HG03378 (cell line): ENCODE results near the gene FGF14.
A peak's percentile ranks its signal among the peaks of the same experiment; 100 is the strongest.

ENCODE experiments used
- ATAC-seq: cut with Tn5 transposase; IDR thresholded peaks from one replicate; pipeline ENCODE4 v1.9.1; 2021; ENCODE audit warnings: mild to moderate bottlenecking, moderate library complexity; ENCODE audit not compliant: unreplicated experiment

FGF14 gene

GRCh38 chr13:102401766-102402165 is at the start of gene FGF14:
FGF14 (minus strand) TSS chr13:102402048.
- ATAC-seq: no peak

DNA sequence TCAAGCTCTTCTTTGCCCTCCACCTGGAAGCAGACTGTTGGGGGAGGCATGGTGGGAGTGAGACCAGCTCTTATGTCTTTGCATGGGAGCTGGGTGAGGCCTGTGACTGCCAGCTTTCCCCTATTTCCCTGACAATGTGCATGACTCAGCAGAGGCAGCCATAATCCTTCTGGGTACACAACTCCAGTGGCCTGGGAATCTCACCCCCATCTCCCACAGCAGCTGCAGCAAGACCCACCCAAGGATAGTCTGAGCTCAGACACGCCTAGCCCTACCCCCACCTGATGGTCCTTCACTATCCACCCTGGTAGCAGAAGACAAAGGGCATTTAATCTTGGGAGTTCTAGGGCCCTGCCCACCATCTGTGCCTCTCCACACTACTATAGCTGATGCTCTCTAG is 41.4 kb upstream of the FGF14 start:
- ATAC-seq: no peak

DNA sequence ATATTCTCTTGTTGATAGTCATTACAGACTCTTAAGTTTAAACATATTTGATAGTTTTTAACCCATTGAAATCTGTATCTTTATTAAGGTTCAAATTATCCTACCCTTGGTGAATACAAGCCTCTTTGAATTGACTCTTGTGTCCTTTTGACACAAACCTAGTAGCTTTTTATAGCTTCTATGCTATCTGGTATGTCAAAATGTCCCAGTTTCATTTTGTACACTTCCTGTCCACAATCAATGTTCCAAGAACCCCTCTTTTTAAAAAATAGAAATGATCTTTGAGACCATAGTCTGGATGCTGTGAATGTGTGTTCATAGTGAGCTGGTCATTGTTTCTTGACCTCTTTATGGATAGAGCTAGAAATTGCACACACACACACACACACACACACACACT is 39.2 kb upstream of the FGF14 start:
- ATAC-seq: peak; percentile 48

- ATAC-seq: peak; percentile 59
These were observed 38.5 kb upstream of the FGF14 start for GRCh38 chr13:102440259-102440936.

GRCh38 chr13:102422690-102423089 is 20.8 kb upstream of the FGF14 start:
- no peak for ATAC-seq

DNA sequence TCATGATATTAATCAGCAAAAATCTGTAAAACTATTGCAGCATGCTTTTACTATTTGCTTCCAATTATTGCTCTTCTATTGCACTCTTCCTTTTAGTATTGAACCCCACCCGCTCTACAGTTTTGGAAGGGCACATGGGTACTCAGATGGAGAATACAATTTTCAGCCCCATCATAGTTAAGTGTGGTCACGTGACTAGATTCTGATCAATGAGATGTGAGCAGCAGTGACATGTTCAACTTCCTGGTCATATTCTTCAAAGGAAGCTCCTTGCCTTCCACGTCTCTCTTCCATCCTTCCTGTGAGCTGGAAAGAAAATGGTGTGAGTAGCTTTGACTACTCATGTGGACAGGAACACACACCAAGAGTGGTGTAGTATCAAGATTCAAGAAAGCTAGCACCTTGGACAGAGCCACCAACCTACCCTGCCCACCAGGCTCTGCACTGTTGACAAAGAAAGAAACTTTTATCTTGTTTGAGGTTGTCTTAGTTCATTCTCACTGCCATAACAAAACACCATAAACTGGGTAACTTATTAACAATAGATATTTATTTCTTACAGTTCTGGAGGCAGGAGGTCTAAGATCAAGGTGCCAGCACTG is 3.8 kb upstream of the FGF14 start:
- ATAC-seq: no peak

- ATAC-seq: peak; percentile 62
These were observed 442 bp upstream of the FGF14 start for GRCh38 chr13:102402290-102402689.

DNA sequence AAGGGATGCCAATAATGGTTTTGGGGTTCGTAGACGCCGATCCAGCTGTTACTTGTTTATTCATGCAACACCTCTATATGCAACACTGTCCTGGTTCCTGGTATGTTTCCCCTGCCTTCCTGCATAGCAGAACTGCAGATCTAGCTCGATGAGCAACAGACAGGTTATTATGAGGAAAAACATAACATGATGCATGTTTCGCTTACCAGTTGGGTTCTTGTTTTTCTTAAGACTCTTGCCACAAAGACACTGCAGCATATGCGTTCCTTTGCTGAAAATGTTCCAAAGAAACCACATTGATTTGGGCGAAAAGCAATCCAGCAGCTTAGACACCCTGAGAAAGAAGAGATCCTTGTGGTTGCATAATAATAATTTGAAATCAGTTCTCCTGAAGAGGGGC is 583 bp downstream of the FGF14 start:
- no peak for ATAC-seq

GRCh38 chr13:102400675-102401145 is 1.1 kb downstream of the FGF14 start:
- no peak for ATAC-seq

DNA sequence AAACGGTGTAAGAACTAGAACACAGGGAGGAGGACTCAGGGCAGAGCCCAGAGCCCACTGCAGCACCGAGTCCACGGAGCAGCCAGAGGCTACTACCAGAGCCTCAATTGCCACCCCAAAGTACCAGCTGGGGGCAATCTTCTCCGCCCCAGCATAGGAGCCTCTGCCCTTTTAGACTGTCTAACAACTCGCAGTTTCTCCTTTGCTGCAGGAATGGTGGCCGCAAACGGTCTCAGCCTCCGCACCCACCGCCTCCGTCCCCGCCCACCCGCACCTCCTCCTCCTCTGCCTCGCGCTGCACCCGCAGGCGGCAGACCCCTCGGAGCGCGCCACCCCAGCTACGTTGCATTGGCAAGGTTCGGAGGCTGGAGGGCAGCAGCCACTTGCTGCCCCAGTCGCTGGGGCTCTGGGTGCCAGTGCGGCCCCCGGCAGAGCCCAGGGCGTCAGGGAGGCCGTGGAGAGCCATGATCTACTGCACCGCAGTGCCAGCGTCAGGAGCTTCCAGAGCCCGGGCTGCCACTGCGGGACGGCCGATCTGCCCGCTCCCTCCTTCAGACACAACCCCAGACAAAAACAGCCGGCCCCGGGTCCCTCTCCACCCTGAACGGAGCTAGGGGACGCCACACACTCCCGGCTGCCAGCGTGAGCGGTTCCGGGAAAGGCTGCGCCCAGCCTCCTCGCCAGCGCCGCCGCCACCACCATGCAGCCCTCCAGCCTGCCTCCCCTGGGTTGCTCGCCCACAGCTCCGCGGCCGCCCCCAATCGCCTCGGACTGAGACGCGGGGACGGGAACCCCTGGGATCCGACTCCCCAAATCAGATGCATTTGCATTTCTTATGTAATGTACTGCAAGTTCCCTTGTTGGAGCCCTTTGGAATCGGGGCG is 1.8 kb downstream of the FGF14 start:
- peak; percentile 52 for ATAC-seq

DNA sequence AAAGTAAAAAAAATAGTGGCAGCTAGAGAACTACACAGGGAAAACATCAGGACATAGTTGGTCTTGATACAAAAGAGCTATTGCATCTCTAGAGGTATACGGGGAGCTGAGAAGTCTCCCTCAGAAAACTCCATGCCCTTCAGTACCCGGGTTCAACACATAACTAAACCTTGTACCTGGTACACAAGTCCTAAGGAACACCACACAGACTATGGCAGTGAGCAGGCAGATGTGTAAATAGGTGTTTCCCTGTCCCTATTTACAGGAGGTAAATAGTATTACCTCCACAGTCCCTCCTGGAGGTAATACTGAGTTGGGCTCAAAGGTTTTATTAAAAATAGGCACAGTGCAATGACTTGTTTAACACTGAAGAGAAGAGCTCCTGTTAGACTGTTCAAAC is 5.9 kb downstream of the FGF14 start:
- ATAC-seq: no peak

DNA sequence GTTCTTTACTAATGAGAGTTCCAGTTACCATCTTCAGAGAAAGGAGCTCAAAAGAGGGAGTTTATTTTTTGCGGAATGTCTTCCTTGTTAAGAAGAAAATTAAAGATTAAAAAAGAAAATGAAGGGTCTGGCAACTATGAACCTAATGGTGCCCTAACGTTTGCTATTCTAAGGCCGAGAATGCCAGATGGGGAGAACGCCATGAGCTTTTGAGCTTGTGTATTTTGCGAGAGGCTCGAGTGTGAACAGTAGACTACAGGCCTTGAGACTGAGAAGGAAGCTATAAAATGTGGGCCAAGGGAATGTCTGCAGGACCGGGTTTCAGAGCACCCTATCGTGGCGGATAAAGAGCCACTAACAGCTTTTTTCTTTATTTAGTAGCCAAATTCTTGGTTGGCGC is 6.7 kb downstream of the FGF14 start:
- ATAC-seq: no peak

DNA sequence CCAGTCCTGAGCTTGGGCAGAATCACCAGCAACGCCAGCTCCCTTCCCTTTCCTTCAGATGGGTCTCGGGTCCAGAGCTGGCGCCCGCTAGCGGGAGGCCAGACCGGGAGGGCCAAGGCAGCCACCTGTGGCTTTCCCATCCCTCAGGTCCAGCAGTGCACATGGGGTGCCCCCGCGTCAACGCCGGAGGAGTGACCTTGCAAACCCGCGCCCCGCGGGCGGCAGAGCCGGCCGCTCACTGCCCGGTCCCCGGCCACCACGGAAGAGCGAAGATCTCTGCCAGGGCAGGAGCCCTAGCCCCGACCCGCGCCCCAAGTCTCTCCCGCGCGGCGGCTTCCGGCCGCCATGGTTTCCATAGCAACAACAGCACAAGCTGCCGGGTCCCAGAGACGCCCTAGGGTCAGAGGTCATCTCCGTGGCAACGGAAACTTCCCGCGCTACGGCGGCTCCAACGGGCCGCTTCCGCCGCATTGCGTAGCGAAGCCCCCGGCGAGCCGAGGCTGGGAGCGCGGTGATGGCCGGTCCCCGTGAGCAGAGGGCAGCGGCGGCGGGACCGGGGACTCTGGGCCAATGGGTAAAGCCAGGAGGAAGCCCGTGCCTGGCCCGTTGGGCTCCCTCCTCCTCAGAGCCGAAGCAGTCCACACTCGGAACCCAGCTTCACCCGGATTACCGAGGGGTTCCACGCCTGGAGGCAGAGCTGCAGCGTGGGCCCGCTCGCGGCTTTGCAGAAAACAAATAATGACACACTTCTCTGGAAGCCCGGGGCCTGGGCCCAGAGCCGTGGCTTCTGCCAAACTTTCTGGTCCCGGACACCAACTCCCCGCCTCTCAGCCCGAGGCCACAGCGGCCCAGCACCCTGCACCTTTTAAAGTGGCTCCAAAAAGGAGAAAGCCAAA is 7.4 kb downstream of the FGF14 start:
- peak; percentile 92 for ATAC-seq

GRCh38 chr13:102392481-102393209 is 9.2 kb downstream of the FGF14 start:
- ATAC-seq: no peak

DNA sequence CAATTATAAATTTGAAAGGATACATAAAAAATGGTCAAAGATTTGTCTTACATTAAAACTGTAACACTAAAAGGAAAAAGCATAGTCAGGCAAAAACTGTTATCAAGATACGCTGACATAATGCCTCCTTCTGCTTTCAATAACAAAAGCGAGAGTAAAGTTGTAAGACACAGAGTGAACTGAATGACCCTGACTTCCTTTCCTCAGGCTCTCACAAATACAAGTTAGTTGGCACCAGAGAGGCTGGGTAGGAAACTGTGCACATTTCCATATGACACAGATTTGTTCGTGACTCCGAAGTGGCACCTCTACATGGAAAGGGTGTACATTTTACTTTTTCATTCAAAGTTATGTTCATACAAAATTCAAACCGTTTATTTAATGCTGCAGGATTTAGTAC is 15.4 kb downstream of the FGF14 start:
- ATAC-seq: no peak

DNA sequence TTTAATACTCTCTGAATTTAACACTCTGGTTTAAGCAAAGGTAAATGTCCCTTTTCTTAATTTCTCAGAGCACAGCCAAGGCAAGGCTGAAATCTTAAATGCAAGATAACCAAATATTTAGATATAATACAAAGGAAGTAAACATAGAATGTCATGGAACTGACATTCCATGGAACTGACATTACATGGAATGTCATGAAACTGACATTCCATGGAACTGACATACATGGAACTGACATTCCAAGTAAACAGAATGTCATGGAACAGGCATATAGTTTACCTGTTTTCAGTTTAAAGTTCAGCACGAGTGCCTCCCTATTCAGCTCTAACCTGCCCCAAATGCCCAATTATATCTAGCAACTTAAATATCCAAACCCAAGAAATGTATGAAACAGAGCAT is 21.8 kb downstream of the FGF14 start:
- ATAC-seq: no peak

DNA sequence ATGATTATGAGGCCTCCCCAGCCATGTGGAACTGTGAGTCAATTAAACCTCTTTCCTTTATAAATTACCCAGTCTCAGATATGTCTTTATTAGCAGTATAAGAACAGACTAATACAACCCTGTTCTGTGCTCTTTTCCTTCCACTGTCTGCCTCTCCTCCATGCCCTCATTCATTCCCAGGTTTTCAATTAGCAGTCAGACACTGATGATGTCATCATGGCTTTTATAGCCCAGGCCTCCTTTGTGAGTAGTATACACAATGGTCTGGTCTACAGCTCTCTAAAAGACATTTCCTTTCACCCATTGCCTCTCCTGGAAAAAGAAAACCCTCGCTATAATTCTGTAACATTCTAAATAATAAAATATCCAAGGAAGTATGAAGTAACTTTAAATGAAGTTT is 25.5 kb downstream of the FGF14 start:
- ATAC-seq: no peak

DNA sequence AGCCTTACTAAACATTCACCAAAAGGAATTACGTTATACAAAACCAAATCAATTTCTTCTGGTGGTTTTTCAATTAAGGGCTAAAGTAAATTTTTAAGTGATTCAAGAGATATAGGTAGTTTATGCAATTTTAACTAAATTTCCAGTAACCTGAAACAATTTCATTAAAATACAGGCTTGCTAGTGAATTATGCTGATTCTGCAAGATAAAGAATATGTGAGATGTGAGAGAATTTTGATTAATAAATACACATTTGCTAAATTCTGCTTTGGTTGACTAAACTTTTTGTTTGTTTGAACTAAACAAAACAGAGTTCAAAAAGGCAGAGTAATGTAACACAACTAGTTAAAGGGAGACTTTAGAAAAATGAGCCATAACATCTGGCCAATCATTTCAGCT is 27.1 kb downstream of the FGF14 start:
- ATAC-seq: no peak

DNA sequence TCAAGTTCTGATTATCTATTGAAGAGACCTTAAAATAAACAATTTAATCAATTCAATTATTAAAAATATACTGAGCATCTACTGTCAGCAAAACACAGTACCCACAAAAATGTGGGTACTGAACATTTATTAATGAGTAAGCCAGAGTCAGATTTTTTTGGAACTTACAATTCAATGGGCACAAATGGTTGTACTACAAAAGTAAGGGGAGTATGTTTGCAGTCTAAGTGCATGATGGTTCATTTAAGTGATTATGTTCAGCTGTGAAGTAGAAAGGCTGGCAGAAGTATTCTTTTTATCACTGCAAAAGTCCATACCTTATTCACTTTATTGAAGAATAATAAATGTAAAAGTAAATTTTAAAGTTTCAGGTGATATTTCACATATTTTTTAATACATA is 27.6 kb downstream of the FGF14 start:
- ATAC-seq: no peak

DNA sequence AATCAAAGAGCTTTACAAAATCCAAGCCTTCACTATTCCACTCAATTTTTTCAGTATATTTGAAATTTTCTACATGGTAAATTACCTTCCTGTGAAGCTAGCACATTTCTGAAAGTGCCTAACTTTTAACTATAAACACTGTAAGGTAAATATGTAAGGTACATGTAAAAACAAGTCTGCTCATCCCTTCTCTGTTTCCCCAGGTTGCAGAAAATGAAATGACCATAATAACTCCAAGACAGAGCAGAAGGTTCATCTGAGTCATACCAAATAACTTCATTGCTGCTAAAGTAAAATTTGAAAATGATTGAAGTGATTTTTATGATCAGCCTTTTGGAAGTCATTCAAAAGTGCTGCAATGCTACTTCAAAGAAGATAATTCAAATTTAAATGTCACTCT is 28.6 kb downstream of the FGF14 start:
- no peak for ATAC-seq
